K562 (cell line): ENCODE data around the gene TIMP2. TPM values are rescaled to one million over a fixed set of nuclear protein-coding genes. Genes with fewer than 3 reads are reported as not detected.

Experiments used
- BMI1 ChIP-seq: fragments of 150-350 bp; IDR thresholded peaks from 2 replicates; pipeline ENCODE4 v1.6.1; 2014; ENCODE audit warnings: low read length
- BRD9 ChIP-seq: fragments of 450-650 bp; IDR thresholded peaks from 2 replicates; pipeline ENCODE4 v1.6.1; 2018; ENCODE audit warnings: low read depth; ENCODE audit not compliant: partially characterized antibody
- ESRRA ChIP-seq: fragments of 450-650 bp; IDR thresholded peaks from 2 replicates; pipeline ENCODE4 v1.6.1; 2014; ENCODE audit warnings: low read depth, mild to moderate bottlenecking, moderate library complexity, borderline replicate concordance
- FOSL1 ChIP-seq: fragments of 200-800 bp; sonication (Bioruptor generic); conservative IDR thresholded peaks from 2 replicates; pipeline ENCODE4 v1.6.1; 2016; ENCODE audit warnings: missing genetic modification characterization, missing compliant biosample characterization
- GTF2F1 ChIP-seq: IDR thresholded peaks from 2 replicates; pipeline ENCODE4 v1.6.1; 2011; ENCODE audit warnings: low read depth, low read length, improper control_type of control experiment
- IFI16 ChIP-seq: fragments of 250-450 bp; sonication (Bioruptor Pico); IDR thresholded peaks from 2 replicates; pipeline ENCODE4 v2.1.2; 2022; ENCODE audit warnings: mild to moderate bottlenecking, inconsistent platforms
- MAFG ChIP-seq: fragments of 450-650 bp; conservative IDR thresholded peaks from 2 replicates; pipeline ENCODE4 v1.6.1; 2016; ENCODE audit warnings: missing genetic modification characterization, missing compliant biosample characterization
- PHB2 ChIP-seq: fragments of 450-650 bp; IDR thresholded peaks from 2 replicates; pipeline ENCODE4 v1.6.1; 2017; ENCODE audit warnings: low read depth
- RBM39 ChIP-seq: fragments of 200-400 bp; formaldehyde crosslinking; optimal IDR thresholded peaks from 2 replicates; pipeline ENCODE3; 2018; ENCODE audit warnings: low read depth, low read length
- SMAD2 ChIP-seq: fragments of 150-350 bp; IDR thresholded peaks from 2 replicates; pipeline ENCODE4 v1.6.1; 2014; ENCODE audit warnings: low read depth, mild to moderate bottlenecking, low read length
- SMC3 ChIP-seq: conservative IDR thresholded peaks from 2 replicates; pipeline ENCODE4 v1.6.1; 2011; ENCODE audit warnings: low read depth, low read length, improper control_type of control experiment; ENCODE audit not compliant: insufficient read depth
- STAG1 ChIP-seq: sonication (generic); formaldehyde crosslinking; IDR thresholded peaks from 2 replicates; pipeline ENCODE4 v1.5.0; 2020; ENCODE audit warnings: missing genetic modification reagents, borderline replicate concordance
- THRAP3 ChIP-seq: fragments of 450-650 bp; IDR thresholded peaks from 2 replicates; pipeline ENCODE4 v1.6.1; 2016; ENCODE audit warnings: mild to moderate bottlenecking, inconsistent platforms, borderline replicate concordance
- TOE1 ChIP-seq, 2 experiments: fragments of 450-650 bp in 1 of 2; sonication (generic) in 1 of 2; formaldehyde crosslinking in 1 of 2; IDR thresholded peaks; 2 replicates each; pipeline versions ENCODE4 v1.7.1 to v1.8.0; 2016 to 2022; ENCODE audit warnings: borderline replicate concordance in 2 of 2, mild to moderate bottlenecking in 2 of 2, antibody characterized with exemption in 1 of 2, inconsistent platforms in 1 of 2, low read depth in 1 of 2, missing genetic modification reagents in 1 of 2, moderate library complexity in 1 of 2
- ZNF431 ChIP-seq: sonication (generic); formaldehyde crosslinking; IDR thresholded peaks from 2 replicates; pipeline ENCODE4 v1.8.0; 2022; ENCODE audit warnings: mild to moderate bottlenecking, missing genetic modification reagents
- polyA plus RNA-seq, 8 experiments: library from polyadenylated mRNA; depleted of rRNA in 4 of 8; stranded (reverse) in 5 of 8; unstranded in 3 of 8; fragments of >200 nt; fragmentation: Nextera tagmentation in 2 of 8; fragmentation: Illumina TruSeq in 1 of 8; extraction: Ambion mirVana in 2 of 8; extraction: Trizol in 1 of 8; gene quantifications; 2 replicates each; pipeline versions ENCODE4 v1.2.1 to v1.2.3, GENCODE V29; 2011 to 2014; ENCODE audit warnings: inconsistent platforms in 1 of 8, missing spikeins in 1 of 8
- total RNA-seq, 7 experiments: library from RNA; depleted of rRNA in 6 of 7; stranded (reverse); fragments of >200 nt in 6 of 7; fragmentation: Illumina TruSeq in 2 of 7; extraction: Trizol in 2 of 7; gene quantifications; 2 replicates each; pipeline versions ENCODE4 v1.2.1 to v1.2.3, GENCODE V29; 2011 to 2021; ENCODE audit warnings: low replicate concordance in 1 of 7
- TF ChIP-seq, protein P1 (sequence below): sonication (generic); formaldehyde crosslinking; IDR thresholded peaks from 2 replicates; pipeline ENCODE4 v1.8.1; 2023; ENCODE audit warnings: mild to moderate bottlenecking, missing genetic modification reagents, moderate library complexity
- TF ChIP-seq, protein P2 (sequence below): fragments of 150-350 bp; IDR thresholded peaks from 2 replicates; pipeline ENCODE4 v1.6.1; 2014; ENCODE audit warnings: low read depth, mild to moderate bottlenecking, low read length, borderline replicate concordance
- TF ChIP-seq, protein P3 (sequence below): fragments of 250-450 bp; sonication (Bioruptor Pico); IDR thresholded peaks from 2 replicates; pipeline ENCODE4 v1.5.0; 2021
- TF ChIP-seq, protein P4 (sequence below): fragments of 450-650 bp; formaldehyde crosslinking; IDR thresholded peaks from 2 replicates; pipeline ENCODE4 v1.4.0; 2020; ENCODE audit warnings: mild to moderate bottlenecking, moderate library complexity
- TF ChIP-seq, protein P5 (sequence below): fragments of 450-650 bp; IDR thresholded peaks from 2 replicates; pipeline ENCODE4 v1.6.1; 2018; ENCODE audit warnings: mild to moderate bottlenecking, low read depth; ENCODE audit not compliant: partially characterized antibody

TIMP2 gene
- total and polyA plus RNA-seq, 9 of the 15 experiments (the other 6 are each of a cell fraction or from before 2014, with no cell fraction given): 0.55 TPM; not detected in 8

DNA sequence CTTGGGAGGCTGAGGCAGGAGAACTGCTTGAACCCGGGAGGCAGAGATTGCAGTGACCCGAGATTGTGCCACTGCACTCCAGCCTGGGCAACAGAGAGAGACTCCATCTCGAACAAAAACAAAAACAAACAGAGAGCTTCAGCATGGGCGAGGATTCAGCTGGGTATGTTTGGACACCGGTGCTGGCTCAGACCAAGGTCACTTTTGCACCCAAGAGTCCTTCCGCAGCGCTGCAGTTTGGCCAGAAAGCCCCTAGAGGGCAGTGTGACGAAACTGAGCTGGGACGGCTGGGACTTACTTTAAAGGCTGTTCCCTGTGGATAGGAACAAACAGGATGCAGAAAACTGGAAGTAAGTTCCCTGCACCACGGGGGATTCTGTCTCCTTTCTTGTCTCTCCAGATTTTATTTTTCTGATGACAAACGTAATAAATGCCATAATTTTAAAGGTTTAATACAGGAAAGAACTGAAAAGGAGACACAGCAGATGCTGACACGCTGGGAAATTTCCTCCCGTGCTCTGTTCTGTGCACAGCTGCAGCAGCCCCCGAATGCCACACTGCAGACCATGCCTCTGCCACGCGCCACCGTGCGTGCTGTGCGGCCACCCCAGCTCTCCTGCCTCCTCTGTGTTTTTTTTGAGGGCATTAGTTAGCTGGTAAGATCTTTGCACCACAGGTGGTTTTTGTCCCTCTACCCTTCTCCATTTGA lies 59.4 kb downstream of the TIMP2 start (continued):
- TF ChIP-seq, protein P1, sequence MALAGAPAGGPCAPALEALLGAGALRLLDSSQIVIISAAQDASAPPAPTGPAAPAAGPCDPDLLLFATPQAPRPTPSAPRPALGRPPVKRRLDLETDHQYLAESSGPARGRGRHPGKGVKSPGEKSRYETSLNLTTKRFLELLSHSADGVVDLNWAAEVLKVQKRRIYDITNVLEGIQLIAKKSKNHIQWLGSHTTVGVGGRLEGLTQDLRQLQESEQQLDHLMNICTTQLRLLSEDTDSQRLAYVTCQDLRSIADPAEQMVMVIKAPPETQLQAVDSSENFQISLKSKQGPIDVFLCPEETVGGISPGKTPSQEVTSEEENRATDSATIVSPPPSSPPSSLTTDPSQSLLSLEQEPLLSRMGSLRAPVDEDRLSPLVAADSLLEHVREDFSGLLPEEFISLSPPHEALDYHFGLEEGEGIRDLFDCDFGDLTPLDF (CRISPR knock-in tag): no peak
- TF ChIP-seq STAG1 (CRISPR knock-in tag): no peak
- TF ChIP-seq, protein P2, sequence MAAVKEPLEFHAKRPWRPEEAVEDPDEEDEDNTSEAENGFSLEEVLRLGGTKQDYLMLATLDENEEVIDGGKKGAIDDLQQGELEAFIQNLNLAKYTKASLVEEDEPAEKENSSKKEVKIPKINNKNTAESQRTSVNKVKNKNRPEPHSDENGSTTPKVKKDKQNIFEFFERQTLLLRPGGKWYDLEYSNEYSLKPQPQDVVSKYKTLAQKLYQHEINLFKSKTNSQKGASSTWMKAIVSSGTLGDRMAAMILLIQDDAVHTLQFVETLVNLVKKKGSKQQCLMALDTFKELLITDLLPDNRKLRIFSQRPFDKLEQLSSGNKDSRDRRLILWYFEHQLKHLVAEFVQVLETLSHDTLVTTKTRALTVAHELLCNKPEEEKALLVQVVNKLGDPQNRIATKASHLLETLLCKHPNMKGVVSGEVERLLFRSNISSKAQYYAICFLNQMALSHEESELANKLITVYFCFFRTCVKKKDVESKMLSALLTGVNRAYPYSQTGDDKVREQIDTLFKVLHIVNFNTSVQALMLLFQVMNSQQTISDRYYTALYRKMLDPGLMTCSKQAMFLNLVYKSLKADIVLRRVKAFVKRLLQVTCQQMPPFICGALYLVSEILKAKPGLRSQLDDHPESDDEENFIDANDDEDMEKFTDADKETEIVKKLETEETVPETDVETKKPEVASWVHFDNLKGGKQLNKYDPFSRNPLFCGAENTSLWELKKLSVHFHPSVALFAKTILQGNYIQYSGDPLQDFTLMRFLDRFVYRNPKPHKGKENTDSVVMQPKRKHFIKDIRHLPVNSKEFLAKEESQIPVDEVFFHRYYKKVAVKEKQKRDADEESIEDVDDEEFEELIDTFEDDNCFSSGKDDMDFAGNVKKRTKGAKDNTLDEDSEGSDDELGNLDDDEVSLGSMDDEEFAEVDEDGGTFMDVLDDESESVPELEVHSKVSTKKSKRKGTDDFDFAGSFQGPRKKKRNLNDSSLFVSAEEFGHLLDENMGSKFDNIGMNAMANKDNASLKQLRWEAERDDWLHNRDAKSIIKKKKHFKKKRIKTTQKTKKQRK: no peak
- no peak for TF ChIP-seq ZNF431 (CRISPR knock-in tag)
- no peak for TF ChIP-seq BRD9
- no peak for TF ChIP-seq GTF2F1
- no peak for TF ChIP-seq SMAD2
- peak; percentile 40; the same call in 1 of the 2 replicates for TF ChIP-seq ESRRA
- TF ChIP-seq, protein P3, sequence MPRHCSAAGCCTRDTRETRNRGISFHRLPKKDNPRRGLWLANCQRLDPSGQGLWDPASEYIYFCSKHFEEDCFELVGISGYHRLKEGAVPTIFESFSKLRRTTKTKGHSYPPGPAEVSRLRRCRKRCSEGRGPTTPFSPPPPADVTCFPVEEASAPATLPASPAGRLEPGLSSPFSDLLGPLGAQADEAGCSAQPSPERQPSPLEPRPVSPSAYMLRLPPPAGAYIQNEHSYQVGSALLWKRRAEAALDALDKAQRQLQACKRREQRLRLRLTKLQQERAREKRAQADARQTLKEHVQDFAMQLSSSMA: no peak
- no peak for TF ChIP-seq TOE1 (IDR thresholded peaks at IDR 0.05; ENCODE audit: borderline replicate concordance)
- no peak for TF ChIP-seq TOE1 (CRISPR knock-in tag; IDR thresholded peaks at IDR 0.05; ENCODE audit: borderline replicate concordance, low read depth)
- TF ChIP-seq SMC3: peak; percentile 54
- TF ChIP-seq PHB2: no peak
- TF ChIP-seq BMI1: no peak
- TF ChIP-seq FOSL1 (tag): no peak
- TF ChIP-seq, protein P4, sequence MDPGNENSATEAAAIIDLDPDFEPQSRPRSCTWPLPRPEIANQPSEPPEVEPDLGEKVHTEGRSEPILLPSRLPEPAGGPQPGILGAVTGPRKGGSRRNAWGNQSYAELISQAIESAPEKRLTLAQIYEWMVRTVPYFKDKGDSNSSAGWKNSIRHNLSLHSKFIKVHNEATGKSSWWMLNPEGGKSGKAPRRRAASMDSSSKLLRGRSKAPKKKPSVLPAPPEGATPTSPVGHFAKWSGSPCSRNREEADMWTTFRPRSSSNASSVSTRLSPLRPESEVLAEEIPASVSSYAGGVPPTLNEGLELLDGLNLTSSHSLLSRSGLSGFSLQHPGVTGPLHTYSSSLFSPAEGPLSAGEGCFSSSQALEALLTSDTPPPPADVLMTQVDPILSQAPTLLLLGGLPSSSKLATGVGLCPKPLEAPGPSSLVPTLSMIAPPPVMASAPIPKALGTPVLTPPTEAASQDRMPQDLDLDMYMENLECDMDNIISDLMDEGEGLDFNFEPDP (CRISPR knock-in tag): no peak
- TF ChIP-seq MAFG (tag): no peak
- no peak for TF ChIP-seq THRAP3
- no peak for TF ChIP-seq RBM39
- TF ChIP-seq IFI16 (CRISPR knock-in tag): no peak
- TF ChIP-seq, protein P5, sequence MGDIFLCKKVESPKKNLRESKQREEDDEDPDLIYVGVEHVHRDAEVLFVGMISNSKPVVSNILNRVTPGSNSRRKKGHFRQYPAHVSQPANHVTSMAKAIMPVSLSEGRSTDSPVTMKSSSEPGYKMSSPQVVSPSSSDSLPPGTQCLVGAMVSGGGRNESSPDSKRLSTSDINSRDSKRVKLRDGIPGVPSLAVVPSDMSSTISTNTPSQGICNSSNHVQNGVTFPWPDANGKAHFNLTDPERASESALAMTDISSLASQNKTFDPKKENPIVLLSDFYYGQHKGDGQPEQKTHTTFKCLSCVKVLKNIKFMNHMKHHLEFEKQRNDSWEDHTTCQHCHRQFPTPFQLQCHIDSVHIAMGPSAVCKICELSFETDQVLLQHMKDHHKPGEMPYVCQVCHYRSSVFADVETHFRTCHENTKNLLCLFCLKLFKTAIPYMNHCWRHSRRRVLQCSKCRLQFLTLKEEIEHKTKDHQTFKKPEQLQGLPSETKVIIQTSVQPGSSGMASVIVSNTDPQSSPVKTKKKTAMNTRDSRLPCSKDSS: no peak
